ENCODE results near the gene CD99.
"Not testable (repeated sequence)": the region's sequence is repeated elsewhere in the genome, so short reads cannot be mapped to it uniquely, and the experiment has no call there.

The CD99 gene

GRCh38 chrX:2723286-2723879, 32.3 kb downstream of the CD99 start:
- no peak for DNase-seq (ENCODE audit: low read depth in 2 of 2)

- not testable (repeated sequence) for DNase-seq (ENCODE audit: low read depth in 2 of 2)
Measured at GRCh38 chrX:2727264-2727663, 36.2 kb downstream of the CD99 start.

GRCh38 chrX:2732076-2732475, 41.0 kb downstream of the CD99 start:
- DNase-seq (ENCODE audit: low read depth in 2 of 2) = no peak

- no peak for DNase-seq (ENCODE audit: low read depth in 2 of 2)
Measured at GRCh38 chrX:2732649-2733048, 41.6 kb downstream of the CD99 start.

- DNase-seq (ENCODE audit: low read depth in 2 of 2) = no peak
Measured at GRCh38 chrX:2733286-2733685, 42.2 kb downstream of the CD99 start.

- DNase-seq (ENCODE audit: low read depth in 2 of 2) = no peak
Measured at GRCh38 chrX:2735270-2735669, 44.2 kb downstream of the CD99 start.

GRCh38 chrX:2740672-2741071, 49.6 kb downstream of the CD99 start:
- DNase-seq (ENCODE audit: low read depth in 2 of 2) = no peak

- no peak for DNase-seq (ENCODE audit: low read depth in 2 of 2)
Measured at GRCh38 chrX:2741386-2741785, 50.3 kb downstream of the CD99 start.

GRCh38 chrX:2746250-2746649, 55.2 kb downstream of the CD99 start:
- not testable (repeated sequence) for DNase-seq (ENCODE audit: low read depth in 2 of 2)

GRCh38 chrX:2748171-2748814, 57.2 kb downstream of the CD99 start:
- no peak for DNase-seq (ENCODE audit: low read depth in 2 of 2)

- no peak for DNase-seq (ENCODE audit: low read depth in 2 of 2)
Measured at GRCh38 chrX:2748815-2749188, 57.7 kb downstream of the CD99 start.

- no peak for DNase-seq (ENCODE audit: low read depth in 2 of 2)
Measured at GRCh38 chrX:2751291-2751690, 60.2 kb downstream of the CD99 start.

GRCh38 chrX:2751874-2752300, 60.8 kb downstream of the CD99 start, which contains the start of gene XG:
XG (plus strand) TSS chrX:2752040; CDS start chrX:2752275, 235 bp downstream.
- DNase-seq (ENCODE audit: low read depth in 2 of 2) = not testable (repeated sequence)

- not testable (repeated sequence) for DNase-seq (ENCODE audit: low read depth in 2 of 2)
Measured at GRCh38 chrX:2752441-2752840, 61.3 kb downstream of the CD99 start.

GRCh38 chrX:2755163-2755715, 64.1 kb downstream of the CD99 start:
- DNase-seq (ENCODE audit: low read depth in 2 of 2) = not testable (repeated sequence)

GRCh38 chrX:2756548-2756947, 65.5 kb downstream of the CD99 start:
- no peak for DNase-seq (ENCODE audit: low read depth in 2 of 2)

GRCh38 chrX:2761246-2761645, 70.2 kb downstream of the CD99 start:
- DNase-seq (ENCODE audit: low read depth in 2 of 2) = no peak

GRCh38 chrX:2762671-2763070, 71.6 kb downstream of the CD99 start:
- not testable (repeated sequence) for DNase-seq (ENCODE audit: low read depth in 2 of 2)

- DNase-seq (ENCODE audit: low read depth in 2 of 2) = not testable (repeated sequence)
Measured at GRCh38 chrX:2764766-2765548, 73.9 kb downstream of the CD99 start.

GRCh38 chrX:2765549-2765830, 74.4 kb downstream of the CD99 start:
- no peak for DNase-seq (ENCODE audit: low read depth in 2 of 2)

GRCh38 chrX:2766906-2767305, 75.8 kb downstream of the CD99 start:
- no peak for DNase-seq (ENCODE audit: low read depth in 2 of 2)

- no peak for DNase-seq (ENCODE audit: low read depth in 2 of 2)
Measured at GRCh38 chrX:2767631-2768455, 76.7 kb downstream of the CD99 start.
